ENCODE results near the gene MC1R. TPM values are rescaled to one million over a fixed set of nuclear protein-coding genes. Genes with fewer than 3 reads are reported as not detected.
A peak's percentile ranks its signal among the peaks of the same experiment; 100 is the strongest.
"Not testable (repeated sequence)": the region's sequence is repeated elsewhere in the genome, so short reads cannot be mapped to it uniquely, and the experiment has no call there.

MC1R gene
- total RNA-seq, 2 donors from 2014 or later, result 4.6 to 5.1 TPM

- DNase-seq (ENCODE audit: low spot score in 2 of 2), result no peak
- ATAC-seq, result no peak
- peaks cover 0 to 16% of the 10 kb centered on the region in 2 donors for H3K36me3 Mint-ChIP-seq
- H3K9me3 Mint-ChIP-seq, result no peaks in the 10 kb centered on the region
- H3K27ac Mint-ChIP-seq, result no peak overlapping the region
Observed at GRCh38 chr16:89907055-89907814, 11.4 kb upstream of the MC1R start.

- no peak for ATAC-seq
- H3K36me3 Mint-ChIP-seq, result peaks cover 0 to 16% of the 10 kb centered on the region in 2 donors
- no peak for DNase-seq (ENCODE audit: low spot score in 2 of 2)
- no peak overlapping the region for H3K27ac Mint-ChIP-seq
- no peaks in the 10 kb centered on the region for H3K9me3 Mint-ChIP-seq
Observed at GRCh38 chr16:89908236-89908635, 10.4 kb upstream of the MC1R start.

GRCh38 chr16:89909777-89910716, 8.6 kb upstream of the MC1R start:
- Mint-ChIP-seq H3K36me3 (peaks cover 4 to 16% of the 10 kb centered on the region in 2 donors), H3K9me3 (no peaks in the 10 kb centered on the region), H3K27ac (no peak overlapping the region)
- ATAC-seq (peak; percentile 83), DNase-seq (ENCODE audit: low spot score in 2 of 2) (peak in 1 of 2 donors; percentile 76)

GRCh38 chr16:89910717-89911354, 7.8 kb upstream of the MC1R start:
- DNase-seq (ENCODE audit: low spot score in 2 of 2) (no peak), ATAC-seq (no peak)
- H3K36me3 Mint-ChIP-seq, result peaks cover 4 to 16% of the 10 kb centered on the region in 2 donors
- H3K9me3 Mint-ChIP-seq, result no peaks in the 10 kb centered on the region
- peak overlapping the region in 1 of 2 donors; percentile 74 for H3K27ac Mint-ChIP-seq

GRCh38 chr16:89911375-89911774, 7.3 kb upstream of the MC1R start:
- DNase-seq (ENCODE audit: low spot score in 2 of 2) (no peak), ATAC-seq (no peak)
- H3K9me3 Mint-ChIP-seq, result no peaks in the 10 kb centered on the region
- H3K27ac Mint-ChIP-seq, result peak overlapping the region; percentile 23 to 74
- H3K36me3 Mint-ChIP-seq, result peaks cover 4 to 11% of the 10 kb centered on the region in 2 donors

- no peak for ATAC-seq
- DNase-seq (ENCODE audit: low spot score in 2 of 2), result no peak
- Mint-ChIP-seq H3K27ac (peak overlapping the region in 1 of 2 donors; percentile 23), H3K9me3 (no peaks in the 10 kb centered on the region), H3K36me3 (peaks cover 4% of the 10 kb centered on the region in 2 donors)
Observed at GRCh38 chr16:89912143-89912542, 6.5 kb upstream of the MC1R start.

GRCh38 chr16:89912627-89913026, 6.0 kb upstream of the MC1R start:
- Mint-ChIP-seq H3K9me3 (no peaks in the 10 kb centered on the region), H3K36me3 (peaks cover 4% of the 10 kb centered on the region in 2 donors), H3K27ac (peak overlapping the region in 1 of 2 donors; percentile 23)
- DNase-seq (ENCODE audit: low spot score in 2 of 2) (no peak), ATAC-seq (no peak)

- DNase-seq (ENCODE audit: low spot score in 2 of 2), result no peak
- peak overlapping the region in 1 of 2 donors; percentile 23 for H3K27ac Mint-ChIP-seq
Observed at GRCh38 chr16:89913408-89914387, 5.0 kb upstream of the MC1R start.

GRCh38 chr16:89914642-89915285, 3.9 kb upstream of the MC1R start:
- not testable (repeated sequence) for H3K27ac Mint-ChIP-seq; DNase-seq (ENCODE audit: low spot score in 2 of 2); H3K36me3 Mint-ChIP-seq; H3K9me3 Mint-ChIP-seq; ATAC-seq

More at GRCh38 chr16:89913408-89914387, 5.0 kb upstream of the MC1R start:
- ATAC-seq, result no peak
- H3K36me3 Mint-ChIP-seq, result peaks cover 4% of the 10 kb centered on the region in 2 donors
- H3K9me3 Mint-ChIP-seq, result no peaks in the 10 kb centered on the region

- H3K27ac Mint-ChIP-seq, result no peak overlapping the region
- no peaks in the 10 kb centered on the region for H3K9me3 Mint-ChIP-seq
- ATAC-seq (no peak), DNase-seq (ENCODE audit: low spot score in 2 of 2) (no peak)
- peaks cover 4% of the 10 kb centered on the region in 2 donors for H3K36me3 Mint-ChIP-seq
Observed at GRCh38 chr16:89915303-89916232, 3.1 kb upstream of the MC1R start.

- ATAC-seq (peak; percentile 78 to 92), DNase-seq (ENCODE audit: low spot score in 2 of 2) (peak; percentile 77 to 85)
- Mint-ChIP-seq H3K9me3 (no peaks in the 10 kb centered on the region), H3K27ac (no peak overlapping the region), H3K36me3 (peaks cover 0 to 9% of the 10 kb centered on the region in 2 donors)
Observed at GRCh38 chr16:89917773-89918452, 749 bp upstream of the MC1R start.

GRCh38 chr16:89919535-89920406, 1.1 kb downstream of the MC1R start:
- Mint-ChIP-seq H3K36me3 (peaks cover 0 to 5% of the 10 kb centered on the region in 2 donors), H3K9me3 (no peaks in the 10 kb centered on the region), H3K27ac (no peak overlapping the region)
- ATAC-seq (no peak), DNase-seq (ENCODE audit: low spot score in 2 of 2) (no peak)

GRCh38 chr16:89920723-89921122, 2.1 kb downstream of the MC1R start:
- H3K36me3 Mint-ChIP-seq, result peaks cover 0 to 5% of the 10 kb centered on the region in 2 donors
- DNase-seq (ENCODE audit: low spot score in 2 of 2), result no peak
- H3K27ac Mint-ChIP-seq, result no peak overlapping the region
- ATAC-seq, result no peak
- no peaks in the 10 kb centered on the region for H3K9me3 Mint-ChIP-seq
